NB4 (cell line): ENCODE data around the gene CACNA1F.

Experiments
- DNase-seq: peaks from one replicate; pipeline ENCODE4 v3.0.0; 2010; ENCODE audit warnings: low read depth
- H3K4me3 ChIP-seq: one replicate; pipeline ENCODE4 v1.5.1; 2011; ENCODE audit warnings: mild to moderate bottlenecking, low read depth, low read length, moderate library complexity
- CTCF ChIP-seq: IDR thresholded peaks from one replicate; pipeline ENCODE4 v1.5.1; 2012; ENCODE audit warnings: low read depth, low read length
- MAX ChIP-seq: IDR thresholded peaks from 2 replicates; pipeline ENCODE4 v1.6.1; 2011; ENCODE audit warnings: low read depth, low read length
- MYC ChIP-seq: IDR thresholded peaks from 2 replicates; pipeline ENCODE4 v1.6.1; 2011; ENCODE audit warnings: low read depth, low read length
- POLR2A ChIP-seq: IDR thresholded peaks from 2 replicates; pipeline ENCODE4 v1.6.1; 2011; ENCODE audit warnings: mild to moderate bottlenecking; ENCODE audit not compliant: insufficient read length; ENCODE audit errors: extremely low read depth

The CACNA1F gene

DNA sequence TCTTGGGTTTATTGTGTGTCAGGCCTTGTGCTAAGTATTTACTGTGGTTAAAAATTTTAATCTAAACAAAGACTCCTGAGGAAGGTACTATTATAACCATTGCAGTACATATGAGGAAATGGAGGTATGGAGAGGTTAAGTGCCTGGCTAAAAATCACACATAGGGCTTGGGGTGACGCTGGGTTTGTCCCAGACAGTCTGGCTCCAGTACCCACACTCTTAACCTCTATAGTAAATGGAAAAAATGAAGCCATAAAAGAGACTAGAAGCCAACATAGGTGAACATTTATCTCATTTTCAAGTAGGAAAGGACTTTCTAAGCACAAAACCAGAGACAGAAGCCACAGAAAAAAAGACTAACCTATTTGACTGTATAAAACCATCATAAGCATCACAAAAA, 29.5 kb upstream of the CACNA1F start:
- no peak overlapping the region for H3K4me3 ChIP-seq
- TF ChIP-seq CTCF (no peak), POLR2A (no peak), MAX (no peak), MYC (no peak)
- no peak for DNase-seq

DNA sequence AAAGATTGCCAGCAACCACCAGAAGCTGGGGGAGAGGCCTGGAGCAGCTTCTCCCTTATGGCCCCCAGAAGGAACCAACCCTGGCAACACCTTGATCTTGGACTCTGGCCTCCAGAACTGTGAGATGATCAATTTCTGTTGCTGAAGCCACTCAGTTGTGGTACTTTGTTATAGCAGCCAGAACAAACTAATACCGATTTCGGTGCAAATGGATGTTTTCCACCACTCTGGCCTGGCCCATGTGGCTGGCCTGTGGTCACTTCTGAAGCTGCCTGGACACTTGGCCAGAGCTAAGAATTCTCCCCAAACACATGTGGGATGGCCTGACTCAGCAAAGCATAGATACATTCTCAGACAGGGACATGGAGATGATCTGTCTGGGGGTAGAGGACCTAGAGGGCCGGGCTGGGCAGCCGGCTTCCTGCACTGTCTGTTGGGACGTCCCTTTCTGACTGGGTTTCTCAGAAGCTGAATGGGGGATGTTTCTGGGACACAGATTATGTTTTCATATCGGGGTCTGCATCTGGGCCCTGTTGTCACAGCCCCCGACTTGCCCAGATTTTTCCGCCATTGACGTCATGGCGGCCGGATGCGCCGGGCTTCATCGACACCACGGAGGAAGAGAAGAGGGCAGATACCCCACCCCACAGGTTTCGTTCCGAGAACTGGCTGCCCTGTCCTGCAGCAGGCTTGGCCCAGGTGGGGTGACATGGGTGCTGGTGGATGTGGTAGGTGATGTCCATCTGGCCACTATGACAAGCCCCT, 27.3 kb upstream of the CACNA1F start:
- TF ChIP-seq CTCF (no peak), MYC (no peak), POLR2A (no peak)
- no peak for DNase-seq
- no peak overlapping the region for H3K4me3 ChIP-seq

DNA sequence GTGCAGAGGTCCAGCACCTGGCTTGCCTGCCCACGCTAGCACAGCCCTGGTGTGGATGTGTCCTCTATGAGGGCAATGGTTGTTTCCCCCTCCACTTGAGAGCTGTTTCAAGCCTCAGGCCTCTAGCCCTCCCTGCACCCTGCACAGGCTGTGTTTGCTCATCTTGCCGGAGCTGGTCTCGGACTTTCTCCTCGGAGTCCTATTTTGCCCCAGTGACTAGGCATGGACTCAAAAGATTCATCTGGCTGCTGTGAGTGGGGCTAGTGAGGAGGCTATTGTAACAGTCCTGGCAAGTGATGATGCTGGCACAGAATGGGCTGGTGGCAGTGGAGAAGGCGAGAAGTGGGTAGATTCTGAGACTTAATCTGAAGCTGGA, 25.6 kb upstream of the CACNA1F start:
- no peak for DNase-seq

GRCh38 chrX:49257846-49258748, 25.0 kb upstream of the CACNA1F start:
- no peak for TF ChIP-seq POLR2A
- TF ChIP-seq MYC, result no peak
- no peak overlapping the region for H3K4me3 ChIP-seq
- DNase-seq, result no peak

More for the DNA sequence above, 25.6 kb upstream of the CACNA1F start:
- TF ChIP-seq MYC, result no peak
- no peak for TF ChIP-seq CTCF
- TF ChIP-seq MAX, result no peak
- TF ChIP-seq POLR2A, result no peak
- H3K4me3 ChIP-seq, result no peak overlapping the region

GRCh38 chrX:49257074-49257790, 24.1 kb upstream of the CACNA1F start:
- DNase-seq, result no peak
- TF ChIP-seq MAX, result no peak
- TF ChIP-seq MYC, result no peak
- TF ChIP-seq POLR2A, result no peak
- TF ChIP-seq CTCF, result no peak
- no peak overlapping the region for H3K4me3 ChIP-seq

DNA sequence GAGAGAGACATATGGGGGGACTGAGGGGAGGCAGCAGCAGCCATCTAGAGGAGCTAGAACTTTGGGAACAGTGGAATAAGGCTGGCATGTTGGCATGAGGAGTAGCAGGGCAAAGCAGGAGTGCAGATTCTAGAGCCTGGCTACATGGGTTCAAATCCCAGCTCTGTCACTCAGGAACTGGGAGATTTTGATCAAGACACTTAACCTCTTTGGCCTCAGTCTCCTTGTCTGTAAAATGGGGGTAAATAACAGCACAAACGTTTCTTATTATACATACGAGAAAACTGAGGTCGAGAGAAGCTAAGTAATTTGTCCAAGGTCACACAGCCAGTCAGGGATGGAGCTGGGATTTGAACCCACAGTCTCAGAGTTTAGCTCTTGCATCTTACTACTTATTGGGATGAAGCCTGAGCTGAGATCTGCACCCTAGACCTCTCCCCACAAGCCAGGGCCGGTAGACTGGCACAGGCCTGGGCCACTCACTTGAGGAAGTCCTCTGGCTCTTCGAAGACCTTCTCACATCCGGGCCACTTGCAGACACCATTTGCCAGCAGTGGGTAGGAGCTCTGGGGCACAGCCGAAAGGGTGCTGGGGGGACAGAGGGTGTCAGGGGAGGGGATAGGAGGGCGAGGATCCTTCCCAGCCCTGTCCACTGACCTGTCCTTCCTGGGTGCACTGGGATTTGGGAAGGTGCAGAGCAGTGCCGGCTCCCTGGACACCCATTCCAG, 23.3 kb upstream of the CACNA1F start:
- no peak for TF ChIP-seq CTCF
- no peak for TF ChIP-seq POLR2A
- TF ChIP-seq MAX, result no peak
- TF ChIP-seq MYC, result no peak
- no peak for DNase-seq
- no peak overlapping the region for H3K4me3 ChIP-seq
